GM18909 (cell line): ENCODE data around the gene WNT3A.
A peak's percentile ranks its signal among the peaks of the same experiment; 100 is the strongest.

Experiments
- ATAC-seq: cut with Tn5 transposase; IDR thresholded peaks from one replicate; pipeline ENCODE4 v1.9.1; 2021; ENCODE audit warnings: mild to moderate bottlenecking; ENCODE audit not compliant: unreplicated experiment, poor library complexity

WNT3A gene

DNA sequence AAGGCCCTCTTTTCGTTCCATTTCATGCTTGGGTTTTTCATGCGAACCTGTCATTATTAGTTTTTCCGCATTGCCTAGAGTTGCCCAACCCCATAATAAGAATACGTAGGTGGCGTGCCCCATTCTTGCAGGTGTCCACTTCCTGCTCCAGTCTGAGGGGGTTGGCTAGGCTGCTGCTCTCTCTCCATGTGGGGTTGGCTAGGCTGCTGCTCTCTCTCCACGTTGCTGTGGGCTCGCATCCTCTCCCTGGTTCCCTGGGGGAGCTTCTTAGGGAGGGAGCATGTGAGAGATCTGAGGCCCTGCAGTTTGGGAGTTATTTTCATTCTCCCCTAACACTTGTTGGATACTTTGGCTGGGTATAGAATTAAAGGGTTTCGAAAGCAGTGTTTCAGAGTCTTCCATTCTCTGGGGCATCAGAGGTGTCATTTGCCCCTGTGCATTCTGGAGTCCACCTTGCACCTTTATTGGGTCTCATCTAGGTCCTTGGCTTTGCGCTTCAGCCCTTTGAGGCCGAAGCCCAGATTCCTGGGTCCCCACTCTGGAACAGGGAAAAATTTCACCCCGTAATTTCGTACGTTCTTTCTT lies 87.7 kb downstream of the WNT3A start:
- ATAC-seq: no peak

GRCh38 chr1:228095161-228095560 lies 88.4 kb downstream of the WNT3A start:
- ATAC-seq: no peak

DNA sequence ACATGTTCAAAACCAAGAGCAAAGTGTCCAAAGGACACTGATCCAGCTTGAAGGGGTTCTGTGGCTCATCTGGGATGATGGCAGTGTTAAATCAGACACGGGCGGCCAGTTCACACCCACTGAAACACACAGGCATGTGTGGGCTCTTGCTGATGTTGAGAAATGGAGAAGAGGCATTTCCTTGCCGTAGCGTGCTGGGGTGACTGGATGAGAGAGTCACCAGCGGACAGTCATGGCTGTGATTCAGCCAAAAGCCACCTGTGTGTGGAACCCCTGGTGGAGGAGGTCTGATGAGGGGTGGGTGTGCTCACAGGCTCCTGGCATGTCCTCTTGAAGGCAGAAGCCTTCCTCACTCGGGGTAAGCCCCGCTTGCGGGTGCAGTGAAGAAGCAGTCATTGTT lies 89.1 kb downstream of the WNT3A start:
- no peak for ATAC-seq

DNA sequence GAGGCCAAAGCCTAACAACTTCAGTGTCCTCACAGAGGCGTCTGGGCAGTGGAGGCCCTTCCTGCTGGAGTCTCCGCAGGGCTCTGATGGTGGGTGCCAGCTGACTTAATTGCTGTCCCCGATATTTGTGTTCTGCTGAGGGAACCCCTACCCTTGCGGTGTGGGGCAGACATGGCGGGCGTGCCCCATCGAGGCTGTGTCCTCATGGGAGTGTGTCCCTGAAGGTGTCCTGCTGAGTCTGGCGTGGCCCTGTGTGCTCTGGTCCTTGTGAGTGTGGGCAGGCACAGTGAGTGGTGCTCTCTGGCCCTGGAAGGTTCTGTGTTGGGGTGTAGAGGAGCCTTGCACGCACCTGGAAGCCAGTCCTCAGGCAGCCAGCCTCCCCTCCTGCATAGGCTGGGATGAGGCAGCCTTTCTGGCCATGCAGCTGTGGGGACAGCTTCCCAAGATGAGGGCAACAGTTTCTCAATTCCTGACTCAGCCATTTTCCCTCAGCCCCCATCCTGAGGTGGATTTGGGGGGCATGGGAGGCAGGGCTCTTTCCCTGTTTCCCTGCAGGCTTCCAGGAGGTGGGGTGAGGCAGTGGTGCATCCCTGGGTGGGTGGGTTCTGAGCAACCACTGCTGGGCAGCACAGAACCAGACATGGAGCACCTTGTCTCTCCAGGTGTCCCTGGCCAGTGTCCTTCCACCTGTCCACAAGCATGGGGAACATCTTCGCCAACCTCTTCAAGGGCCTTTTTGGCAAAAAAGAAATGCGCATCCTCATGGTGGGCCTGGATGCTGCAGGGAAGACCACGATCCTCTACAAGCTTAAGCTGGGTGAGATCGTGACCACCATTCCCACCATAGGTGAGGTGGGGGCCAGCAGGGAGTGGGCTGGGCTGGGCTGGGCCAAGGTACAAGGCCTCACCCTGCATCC lies 89.9 kb downstream of the WNT3A start:
- no peak for ATAC-seq

DNA sequence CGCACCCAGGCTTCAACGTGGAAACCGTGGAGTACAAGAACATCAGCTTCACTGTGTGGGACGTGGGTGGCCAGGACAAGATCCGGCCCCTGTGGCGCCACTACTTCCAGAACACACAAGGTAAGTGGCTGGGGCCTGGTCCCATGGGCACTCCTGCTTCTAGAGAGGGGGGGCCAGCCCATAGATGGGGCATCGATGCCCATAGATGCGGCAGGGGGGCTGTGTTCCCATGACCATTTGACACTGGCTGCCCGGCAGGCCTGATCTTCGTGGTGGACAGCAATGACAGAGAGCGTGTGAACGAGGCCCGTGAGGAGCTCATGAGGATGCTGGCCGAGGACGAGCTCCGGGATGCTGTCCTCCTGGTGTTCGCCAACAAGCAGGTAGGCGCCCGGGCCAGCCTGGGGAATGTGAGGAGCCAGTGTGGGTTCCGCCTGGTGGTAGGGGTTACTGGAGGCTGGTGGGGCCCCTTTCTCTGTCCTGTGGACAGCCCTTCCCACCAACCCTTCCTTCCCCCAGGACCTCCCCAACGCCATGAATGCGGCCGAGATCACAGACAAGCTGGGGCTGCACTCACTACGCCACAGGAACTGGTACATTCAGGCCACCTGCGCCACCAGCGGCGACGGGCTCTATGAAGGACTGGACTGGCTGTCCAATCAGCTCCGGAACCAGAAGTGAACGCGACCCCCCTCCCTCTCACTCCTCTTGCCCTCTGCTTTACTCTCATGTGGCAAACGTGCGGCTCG lies 90.7 kb downstream of the WNT3A start:
- no peak for ATAC-seq

DNA sequence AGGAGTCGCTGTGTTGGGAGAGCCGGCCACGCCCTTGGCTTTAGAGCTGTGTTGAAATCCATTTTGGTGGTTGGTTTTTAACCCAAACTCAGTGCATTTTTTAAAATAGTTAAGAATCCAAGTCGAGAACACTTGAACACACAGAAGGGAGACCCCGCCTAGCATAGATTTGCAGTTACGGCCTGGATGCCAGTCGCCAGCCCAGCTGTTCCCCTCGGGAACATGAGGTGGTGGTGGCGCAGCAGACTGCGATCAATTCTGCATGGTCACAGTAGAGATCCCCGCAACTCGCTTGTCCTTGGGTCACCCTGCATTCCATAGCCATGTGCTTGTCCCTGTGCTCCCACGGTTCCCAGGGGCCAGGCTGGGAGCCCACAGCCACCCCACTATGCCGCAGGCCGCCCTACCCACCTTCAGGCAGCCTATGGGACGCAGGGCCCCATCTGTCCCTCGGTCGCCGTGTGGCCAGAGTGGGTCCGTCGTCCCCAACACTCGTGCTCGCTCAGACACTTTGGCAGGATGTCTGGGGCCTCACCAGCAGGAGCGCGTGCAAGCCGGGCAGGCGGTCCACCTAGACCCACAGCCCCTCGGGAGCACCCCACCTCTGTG lies 91.6 kb downstream of the WNT3A start:
- ATAC-seq: no peak

- ATAC-seq: no peak
Observed at GRCh38 chr1:228099331-228099732, 92.5 kb downstream of the WNT3A start.

GRCh38 chr1:228100822-228101613 lies 94.2 kb downstream of the WNT3A start:
- no peak for ATAC-seq

GRCh38 chr1:228101614-228101993 lies 94.8 kb downstream of the WNT3A start:
- ATAC-seq: peak; percentile 0

GRCh38 chr1:228101994-228102790 lies 95.4 kb downstream of the WNT3A start:
- ATAC-seq: peak; percentile 13

GRCh38 chr1:228102791-228103620 lies 96.2 kb downstream of the WNT3A start, which contains the start of gene C1orf35:
C1orf35 (minus strand) TSS chr1:228103325; CDS start chr1:228103227, 98 bp downstream.
- ATAC-seq: peak; percentile 74

DNA sequence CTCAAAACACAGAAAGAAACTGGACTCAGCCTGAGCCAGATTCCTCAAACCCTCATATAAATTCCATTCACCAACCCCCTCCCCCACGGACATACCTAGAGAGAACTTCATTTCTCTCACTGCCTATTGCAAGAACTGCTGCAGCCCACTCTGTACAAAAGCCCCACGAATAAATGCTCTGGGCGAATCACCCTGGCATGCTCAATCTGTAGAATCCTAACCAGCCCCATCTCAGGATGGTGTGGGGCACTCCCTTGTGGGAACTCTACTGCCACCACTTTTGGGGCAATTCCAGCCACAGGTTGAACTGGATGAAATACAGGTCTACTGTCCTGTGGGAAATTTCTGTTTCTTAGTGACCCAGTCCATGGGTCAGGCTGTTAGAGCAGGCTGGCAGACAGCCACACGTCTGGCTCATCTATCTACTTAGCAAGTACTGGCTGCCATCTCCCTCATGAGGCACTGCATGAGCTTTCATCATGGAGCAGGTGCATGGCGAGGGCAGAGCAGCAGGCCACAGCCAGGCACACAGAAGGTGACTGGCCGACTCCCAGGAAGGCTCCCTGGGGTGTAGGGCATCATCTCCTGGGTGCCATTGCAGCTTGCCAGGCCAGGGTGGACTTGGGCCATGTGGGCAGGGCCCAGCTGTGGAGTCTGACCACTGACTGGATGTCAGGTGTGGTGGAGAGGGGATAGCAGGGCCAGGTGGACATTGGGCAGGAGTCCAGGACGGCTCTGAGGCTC lies 97.9 kb downstream of the WNT3A start:
- ATAC-seq: no peak

DNA sequence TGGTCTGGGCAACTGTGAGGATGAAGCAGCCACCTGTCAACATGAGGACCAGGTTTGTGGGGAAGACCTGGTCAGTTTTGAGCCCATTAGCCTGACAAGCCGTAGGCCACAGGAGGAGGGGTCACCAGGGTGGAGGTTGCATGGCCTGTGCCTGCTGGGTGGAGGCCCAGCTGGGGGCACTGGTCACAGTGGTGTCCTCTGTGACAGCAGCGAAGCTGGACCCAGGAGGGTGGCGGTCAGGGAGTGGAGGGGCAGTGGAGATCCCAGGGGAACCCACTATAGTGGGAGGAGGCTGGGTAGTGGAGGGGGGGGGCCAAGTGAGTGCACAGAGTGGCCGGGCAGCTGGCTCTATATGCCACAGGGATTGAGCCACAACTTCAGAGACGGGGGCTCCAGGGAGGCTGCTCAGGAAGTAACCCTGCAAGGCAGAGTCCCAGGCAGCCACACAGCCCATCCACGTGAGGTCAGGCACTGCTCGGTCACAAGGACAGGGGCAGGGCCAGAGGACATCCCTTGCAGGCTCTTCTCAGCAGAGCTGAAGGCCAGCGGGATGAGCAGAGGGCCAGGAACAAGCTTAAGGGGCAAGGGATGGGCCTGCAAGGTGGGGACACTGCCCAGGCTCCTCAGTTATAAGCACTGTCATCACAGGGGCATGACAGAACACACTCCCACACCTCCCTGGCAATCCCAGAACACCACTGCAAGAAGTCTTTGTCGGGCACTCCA lies 98.6 kb downstream of the WNT3A start:
- no peak for ATAC-seq

DNA sequence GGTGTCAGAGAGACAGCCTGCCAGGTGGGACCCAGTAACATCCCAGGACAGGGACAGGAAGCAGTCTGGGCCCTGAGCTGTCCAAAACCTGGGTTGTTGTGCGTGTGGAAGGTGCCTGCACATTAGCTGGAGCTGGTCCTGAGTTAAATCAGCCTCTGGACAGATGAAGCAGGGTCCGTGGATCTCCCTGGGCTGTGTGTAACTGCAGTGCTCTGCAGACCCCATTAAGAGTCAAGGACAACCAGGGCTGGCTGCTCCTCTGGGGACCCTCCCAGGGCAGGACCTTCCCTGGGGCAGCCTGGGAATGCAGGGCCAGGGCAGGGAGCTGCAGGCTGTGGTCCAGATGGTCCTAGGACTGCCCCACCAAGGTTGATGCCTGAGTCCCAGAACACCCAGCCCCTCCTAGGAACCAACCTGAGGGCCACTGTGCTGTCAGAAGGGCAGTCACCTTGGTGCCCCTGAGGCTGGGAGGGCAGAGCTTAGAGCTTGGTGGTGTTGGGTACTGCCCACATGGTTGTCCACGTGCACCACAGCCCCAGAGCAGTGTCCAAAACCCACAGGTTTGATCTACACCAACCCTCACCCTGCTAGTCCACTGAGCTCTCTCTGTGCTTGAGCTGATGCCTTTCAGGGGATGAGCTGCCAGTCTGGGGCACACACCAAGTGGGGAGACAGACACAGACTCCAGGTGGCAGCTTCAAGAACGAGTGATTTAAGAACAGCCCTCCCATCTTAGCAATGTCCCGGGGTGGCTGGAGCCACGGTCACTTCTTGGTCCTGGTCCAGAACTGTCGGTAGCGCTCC lies 99.4 kb downstream of the WNT3A start:
- no peak for ATAC-seq

DNA sequence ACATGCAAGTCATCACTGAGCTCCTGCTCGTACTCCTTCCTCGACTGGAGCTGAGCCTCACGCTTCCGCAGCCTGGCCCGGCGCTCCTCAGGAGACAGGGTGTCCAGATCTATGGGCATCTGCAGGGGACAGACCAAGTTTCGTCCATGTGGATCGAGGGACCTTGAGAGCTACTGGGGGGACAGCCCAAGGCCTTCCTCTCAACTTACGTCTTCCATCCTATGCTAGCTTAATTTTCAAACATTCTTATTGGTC lies 99.9 kb downstream of the WNT3A start:
- ATAC-seq: no peak

DNA sequence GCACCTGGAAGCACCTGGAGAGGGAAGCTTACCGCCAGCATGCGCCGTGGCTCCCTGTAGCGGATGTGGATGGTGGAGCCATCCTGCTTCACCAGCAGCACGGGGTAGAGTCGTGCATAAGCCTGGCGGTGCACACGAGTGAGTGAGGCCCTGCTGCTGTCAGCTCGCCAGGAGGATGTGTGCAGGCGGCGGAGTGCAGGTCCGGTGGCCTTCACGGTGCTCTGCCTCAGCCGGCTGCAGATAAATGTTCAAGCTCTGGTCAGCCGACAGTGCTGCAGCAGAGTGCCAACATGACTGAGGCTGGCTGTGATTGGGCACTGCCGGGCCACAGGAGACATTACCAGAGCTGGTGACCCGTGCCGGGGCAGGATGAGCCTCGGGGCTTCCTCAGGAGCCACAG lies 100.8 kb downstream of the WNT3A start:
- no peak for ATAC-seq
